Astrocyte of the cerebellum (primary cell): ENCODE measurements around the gene DIP2B.

Experiments used
- DNase-seq: peaks from one replicate; pipeline ENCODE4 v3.0.0-alpha.2; 2011; ENCODE audit warnings: low read depth
- H3K4me3 ChIP-seq: 2 replicates; pipeline ENCODE4 v1.5.1; 2011; ENCODE audit warnings: mild to moderate bottlenecking, low read depth, low read length, moderate library complexity
- CTCF ChIP-seq: IDR thresholded peaks from 2 replicates; pipeline ENCODE4 v1.5.1; 2012; ENCODE audit warnings: low read length, low read depth, moderate library complexity, mild to moderate bottlenecking; ENCODE audit errors: missing control alignments
- in situ Hi-C: cut with HindIII; loops from 2 replicates; pipeline ENCODE4 v1.10.0; 2017; ENCODE audit warnings: low sequenced_read_pairs

Gene DIP2B

DNA sequence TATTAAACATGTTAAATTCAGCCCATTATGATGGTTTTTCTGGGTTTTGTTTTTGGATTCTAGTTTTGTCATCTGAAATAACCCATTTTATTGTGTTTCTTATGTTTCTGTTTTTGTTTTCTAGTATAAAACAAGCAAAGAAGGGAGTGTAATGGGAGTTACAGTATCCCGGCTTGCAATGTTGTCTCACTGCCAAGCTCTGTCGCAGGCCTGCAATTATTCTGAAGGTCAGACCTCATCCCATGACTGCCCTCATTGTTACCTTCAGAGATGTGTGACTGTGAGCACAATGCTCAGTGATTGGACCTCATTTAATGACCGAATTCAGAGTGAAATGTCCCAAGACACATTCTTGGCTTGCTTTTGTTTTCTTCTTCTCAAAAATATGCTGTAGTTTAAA lies 186.1 kb downstream of the DIP2B start:
- no peak for DNase-seq
- in situ Hi-C loops = no loop called here
- no peak overlapping the region for H3K4me3 ChIP-seq
- no peak for TF ChIP-seq CTCF

- no peak overlapping the region for H3K4me3 ChIP-seq
- no peak for TF ChIP-seq CTCF
- DNase-seq = no peak
- in situ Hi-C loops = no loop called here
Measured at GRCh38 chr12:50695961-50696360, 191.2 kb downstream of the DIP2B start.

GRCh38 chr12:50696931-50697330 lies 192.1 kb downstream of the DIP2B start:
- in situ Hi-C loops = no loop called here
- TF ChIP-seq CTCF = no peak
- no peak for DNase-seq
- no peak overlapping the region for H3K4me3 ChIP-seq

- in situ Hi-C loops = no loop called here
- no peak for DNase-seq
- TF ChIP-seq CTCF = no peak
- no peak overlapping the region for H3K4me3 ChIP-seq
Measured at GRCh38 chr12:50699154-50699553, 194.4 kb downstream of the DIP2B start.

GRCh38 chr12:50699940-50700339 lies 195.2 kb downstream of the DIP2B start:
- in situ Hi-C loops = no loop called here
- TF ChIP-seq CTCF = no peak
- no peak overlapping the region for H3K4me3 ChIP-seq
- no peak for DNase-seq

DNA sequence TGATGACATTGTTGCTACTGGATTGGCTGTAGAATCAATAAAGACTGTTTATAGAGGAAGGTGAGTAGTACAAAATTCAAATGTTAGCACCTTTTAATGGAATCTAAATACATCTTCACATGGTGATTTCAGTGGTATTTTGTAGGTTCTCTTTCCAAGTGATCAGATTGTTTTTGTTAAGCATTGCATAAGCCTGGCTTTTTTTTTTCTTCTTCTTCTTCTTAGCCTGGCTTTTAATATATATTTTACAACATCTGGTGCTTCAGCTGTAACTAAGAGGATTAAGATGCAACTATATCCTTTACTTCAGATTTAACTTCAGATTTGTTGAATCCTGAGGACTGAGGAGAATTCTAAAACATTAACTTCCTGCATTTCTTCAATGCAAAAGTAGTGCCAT lies 201.8 kb downstream of the DIP2B start:
- no peak for TF ChIP-seq CTCF
- in situ Hi-C loops = no loop called here
- DNase-seq = no peak
- no peak overlapping the region for H3K4me3 ChIP-seq

DNA sequence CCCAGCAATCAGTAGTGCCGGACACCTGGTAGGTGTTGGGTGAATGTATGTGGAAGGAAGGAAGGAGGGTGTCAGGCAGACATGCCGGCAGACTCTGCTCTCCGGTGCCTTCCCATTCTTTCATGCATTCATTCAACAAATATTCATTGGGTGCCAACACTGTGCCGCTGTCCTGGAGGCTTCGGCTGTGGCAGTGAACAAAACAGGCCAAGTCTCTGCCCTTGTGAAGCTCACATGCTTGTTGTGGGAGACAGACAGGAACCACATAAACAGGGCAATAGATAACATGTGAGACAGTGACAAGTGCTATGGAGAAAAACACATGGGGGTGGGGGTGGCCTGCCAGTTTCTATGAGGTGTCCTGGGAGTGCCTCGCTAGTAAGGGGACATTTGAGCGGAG lies 202.6 kb downstream of the DIP2B start:
- in situ Hi-C loops = no loop called here
- DNase-seq = no peak
- H3K4me3 ChIP-seq = no peak overlapping the region
- TF ChIP-seq CTCF = no peak
